CD4-positive, alpha-beta T cell treated with Interferon gamma for 1 hour (primary cell): ENCODE data around the gene ANKRD62.
"Not testable (repeated sequence)": the region's sequence is repeated elsewhere in the genome, so short reads cannot be mapped to it uniquely, and the experiment has no call there.

Experiments
- DNase-seq: peaks from one replicate; pipeline ENCODE4 v3.0.0-alpha.2; 2020

Gene ANKRD62

GRCh38 chr18:12066910-12067511 lies 26.6 kb upstream of the ANKRD62 start:
- no peak for DNase-seq

- no peak for DNase-seq
Observed at GRCh38 chr18:12067671-12068070, 26.0 kb upstream of the ANKRD62 start.

GRCh38 chr18:12068316-12068949 lies 25.2 kb upstream of the ANKRD62 start:
- DNase-seq = not testable (repeated sequence)

- no peak for DNase-seq
Observed at GRCh38 chr18:12068950-12069320, 24.7 kb upstream of the ANKRD62 start.

- DNase-seq = not testable (repeated sequence)
Observed at GRCh38 chr18:12071066-12071465, 22.6 kb upstream of the ANKRD62 start.

- DNase-seq = no peak
Observed at GRCh38 chr18:12072996-12073395, 20.6 kb upstream of the ANKRD62 start.

GRCh38 chr18:12074736-12075135 lies 18.9 kb upstream of the ANKRD62 start:
- no peak for DNase-seq

- no peak for DNase-seq
Observed at GRCh38 chr18:12076424-12077140, 17.1 kb upstream of the ANKRD62 start.

GRCh38 chr18:12077994-12078393 lies 15.6 kb upstream of the ANKRD62 start:
- DNase-seq = not testable (repeated sequence)

GRCh38 chr18:12079491-12080237 lies 14.0 kb upstream of the ANKRD62 start:
- no peak for DNase-seq

- DNase-seq = no peak
Observed at GRCh38 chr18:12085136-12085535, 8.5 kb upstream of the ANKRD62 start.

- DNase-seq = no peak
Observed at GRCh38 chr18:12085786-12086185, 7.9 kb upstream of the ANKRD62 start.

GRCh38 chr18:12086249-12086648 lies 7.4 kb upstream of the ANKRD62 start:
- no peak for DNase-seq

- DNase-seq = no peak
Observed at GRCh38 chr18:12086677-12087470, 6.8 kb upstream of the ANKRD62 start.

- DNase-seq = no peak
Observed at GRCh38 chr18:12087471-12088025, 6.1 kb upstream of the ANKRD62 start.

- DNase-seq = no peak
Observed at GRCh38 chr18:12088096-12088495, 5.5 kb upstream of the ANKRD62 start.

GRCh38 chr18:12088731-12089375 lies 4.8 kb upstream of the ANKRD62 start:
- DNase-seq = no peak

- no peak for DNase-seq
Observed at GRCh38 chr18:12091538-12092141, 2.0 kb upstream of the ANKRD62 start.

- DNase-seq = no peak
Observed at GRCh38 chr18:12092398-12093229, 1.0 kb upstream of the ANKRD62 start.

GRCh38 chr18:12098374-12098773 lies 4.7 kb downstream of the ANKRD62 start:
- no peak for DNase-seq
